B cell (primary cell): ENCODE measurements around the gene FBXO34. TPM values are rescaled to one million over a fixed set of nuclear protein-coding genes. Genes with fewer than 3 reads are reported as not detected.

Experiments used
- ATAC-seq: fragments of 200-7000 bp; cut with Tn5 transposase; one replicate; pipeline ENCODE4 v1.10.0; 2021; ENCODE audit warnings: low read depth, mild to moderate bottlenecking, moderate number of reproducible peaks, moderate library complexity
- CTCF ChIA-PET: fragments of 350-600 bp; sonication (Branson Sonifier 250); formaldehyde crosslinking; loops from one replicate; lab custom pipeline; 2021; ENCODE audit warnings: antibody characterized with exemption, inconsistent platforms; lab: Charles Lee
- POLR2A ChIA-PET: fragments of 350-600 bp; sonication (Branson Sonifier 250); formaldehyde crosslinking; loops from one replicate; lab custom pipeline; 2021; ENCODE audit warnings: antibody characterized with exemption; lab: Charles Lee
- DNase-seq: peaks from one replicate; pipeline ENCODE4 v3.0.0; 2013
- H2AFZ ChIP-seq: 2 replicates; pipeline ENCODE4 v1.6.1; 2012; ENCODE audit warnings: mild to moderate bottlenecking, low read depth, low read length; ENCODE audit not compliant: insufficient read depth, poor library complexity, severe bottlenecking
- H3K27ac ChIP-seq, 2 donors: 1 replicate in 1 of 2; 2 replicates in 1 of 2; pipeline ENCODE4 v1.5.1; 2012 to 2013; ENCODE audit warnings: low read length in 2 of 2, mild to moderate bottlenecking in 2 of 2, moderate library complexity in 1 of 2
- H3K27me3 ChIP-seq, 4 experiments: fragments of 200-600 bp in 1 of 4; sonication (generic) in 1 of 4; replicated peaks in 1 of 4; 1 replicate in 2 of 4; 2 replicates in 2 of 4; pipeline versions ENCODE4 v1.6.1 to v1.7.0; 2013 to 2016; ENCODE audit warnings: low read length in 3 of 4, mild to moderate bottlenecking in 2 of 4, mixed read lengths in 1 of 4, moderate library complexity in 1 of 4; ENCODE audit not compliant: insufficient read depth in 4 of 4, control insufficient read depth in 3 of 4; ENCODE audit errors: control extremely low read depth in 1 of 4
- H3K36me3 ChIP-seq, 2 experiments: replicated peaks in 1 of 2; 1 replicate in 1 of 2; 2 replicates in 1 of 2; pipeline versions ENCODE4 v1.6.1 to v1.7.1; 2013; ENCODE audit warnings: low read length in 1 of 2; ENCODE audit not compliant: insufficient read depth in 2 of 2, control insufficient read depth in 1 of 2; ENCODE audit errors: control extremely low read depth in 1 of 2, extremely low read depth in 1 of 2
- H3K4me1 ChIP-seq, 2 donors: fragments of 200-600 bp in 1 of 2; sonication (generic) in 1 of 2; 1 replicate in 1 of 2; 2 replicates in 1 of 2; pipeline versions ENCODE4 v1.5.1 to v1.6.1; 2013 to 2017; ENCODE audit warnings: low read length in 2 of 2; ENCODE audit not compliant: control insufficient read depth in 2 of 2, insufficient read depth in 2 of 2
- H3K4me2 ChIP-seq: replicated peaks from 2 replicates; pipeline ENCODE3; 2012; ENCODE audit warnings: mild to moderate bottlenecking, low read depth, low read length; ENCODE audit not compliant: poor library complexity, severe bottlenecking
- H3K4me3 ChIP-seq, 5 experiments: fragments of 200-600 bp in 1 of 5; sonication (generic) in 1 of 5; 1 replicate in 3 of 5; 2 replicates in 2 of 5; pipeline versions ENCODE4 v1.5.1 to v1.7.0; 2011 to 2016; ENCODE audit warnings: low read length in 4 of 5, mild to moderate bottlenecking in 4 of 5, low read depth in 2 of 5, control low read depth in 1 of 5, moderate library complexity in 1 of 5; ENCODE audit not compliant: insufficient read depth in 1 of 5; ENCODE audit errors: control extremely low read depth in 1 of 5, extremely low read depth in 1 of 5
- H3K79me2 ChIP-seq: fragments of 200-600 bp; sonication (generic); one replicate; pipeline ENCODE4 v1.6.0; 2016; ENCODE audit warnings: low read length; ENCODE audit not compliant: control insufficient read depth, insufficient read depth
- H3K9ac ChIP-seq: fragments of 200-600 bp; sonication (generic); 2 replicates; pipeline ENCODE4 v1.6.1; 2017; ENCODE audit warnings: mild to moderate bottlenecking, low read length, moderate library complexity
- H3K9me3 ChIP-seq, 3 donors: one replicate each; pipeline versions ENCODE4 v1.6.1 to v1.7.1; 2013; ENCODE audit warnings: low read length in 2 of 3; ENCODE audit not compliant: control insufficient read depth in 2 of 3, insufficient read depth in 1 of 3; ENCODE audit errors: control extremely low read depth in 1 of 3
- H4K20me1 ChIP-seq: 2 replicates; pipeline ENCODE4 v1.6.0; 2012; ENCODE audit warnings: mild to moderate bottlenecking, low read length; ENCODE audit not compliant: insufficient read depth, control insufficient read depth, poor library complexity, severe bottlenecking
- H3K27ac Mint-ChIP-seq: one replicate; pipeline ENCODE4 v1.8.0; 2021; ENCODE audit warnings: mixed read lengths
- H3K27me3 Mint-ChIP-seq: one replicate; pipeline ENCODE4 v1.8.0; 2021; ENCODE audit warnings: mixed read lengths
- H3K4me1 Mint-ChIP-seq: one replicate; pipeline ENCODE4 v1.8.0; 2021; ENCODE audit warnings: mixed read lengths
- H3K4me3 Mint-ChIP-seq: one replicate; pipeline ENCODE4 v1.8.0; 2021; ENCODE audit warnings: mixed read lengths
- H3K9me3 Mint-ChIP-seq: one replicate; pipeline ENCODE4 v1.8.0; 2022; ENCODE audit warnings: mixed read lengths; ENCODE audit not compliant: insufficient read depth
- CTCF ChIP-seq: fragments of 200-600 bp; IDR thresholded peaks from one replicate; pipeline ENCODE4 v1.8.0; 2022; ENCODE audit warnings: antibody characterized with exemption, mild to moderate bottlenecking
- EZH2 ChIP-seq: IDR thresholded peaks from 2 replicates; pipeline ENCODE4 v1.6.1; 2012; ENCODE audit warnings: borderline replicate concordance, low read depth, mild to moderate bottlenecking, moderate library complexity, low read length; ENCODE audit not compliant: insufficient read depth, poor library complexity, severe bottlenecking
- WGBS: methylation state at CpG from one replicate; pipeline ENCODE4 v1.1.5; 2013; ENCODE audit warnings: missing lambda C conversion rate; ENCODE audit not compliant: insufficient coverage; 5-methylcytosine and 5-hydroxymethylcytosine counted together
- intact Hi-C: fragments of 100-400 bp; cut with micrococcal nuclease; formaldehyde crosslinking; loops from one replicate; pipeline ENCODE4 v1.10.0; 2022
- polyA plus RNA-seq: library from polyadenylated mRNA; depleted of rRNA; stranded (reverse); fragments of >200 nt; gene quantifications from 2 replicates; pipeline ENCODE4 v1.2.3, GENCODE V29; 2012
- total RNA-seq, 2 donors: library from RNA; stranded (reverse); fragments of 120-200 nt in 1 of 2; gene quantifications; 1 replicate in 1 of 2; 2 replicates in 1 of 2; pipeline versions ENCODE4 v1.2.3 to v1.2.4, GENCODE V29; 2013 to 2022

FBXO34 gene
- total and polyA plus RNA-seq, 2 donors (not counting 1 experiment from before 2014, with no cell fraction given), result 8.1 to 27.5 TPM

DNA sequence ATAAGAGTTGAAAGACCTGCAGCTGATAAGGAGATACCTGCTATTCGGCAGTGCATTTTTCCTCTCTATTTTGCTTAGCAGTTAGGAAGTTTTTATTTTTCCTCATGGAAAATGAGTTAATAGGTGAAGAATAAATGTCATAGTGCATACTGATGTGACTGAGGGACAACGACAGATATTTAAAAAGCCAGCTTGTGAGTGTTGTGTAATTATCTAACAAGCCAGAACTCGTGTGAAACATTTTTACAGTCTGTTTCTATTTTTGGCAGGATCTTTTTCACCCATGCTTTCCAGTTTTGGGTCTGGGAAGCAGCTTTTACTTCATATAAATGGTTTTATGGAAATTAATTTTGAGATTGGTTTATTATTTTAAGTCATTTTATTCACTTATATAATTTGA is 2.9 kb downstream of the FBXO34 start:
- H3K4me1 ChIP-seq, result peaks cover 32% of the 10 kb centered on the region in 2 donors
- TF ChIP-seq CTCF (no peak), EZH2 (no peak)
- H3K36me3 ChIP-seq, result no peaks in the 10 kb centered on the region
- intact Hi-C loops, result loop anchor here (5.0 kb wide), 3 partner anchors 832 to 1303 kb away; partner anchors contain the start of genes CNIH1, PELI2 and TMEM260
- no peaks in the 10 kb centered on the region for H3K9me3 Mint-ChIP-seq
- peaks cover 56% of the 10 kb centered on the region for H3K4me1 Mint-ChIP-seq
- no peak overlapping the region for H3K4me2 ChIP-seq
- CTCF ChIA-PET, result no interaction called here
- no peak overlapping the region for H3K4me3 ChIP-seq
- 68% methylated on average over 3 of the region's 3 CpGs for WGBS
- POLR2A ChIA-PET, result no interaction called here
- H3K79me2 ChIP-seq, result peaks cover 73% of the 10 kb centered on the region
- DNase-seq (no peak), ATAC-seq (no peak)
- H4K20me1 ChIP-seq, result peaks cover 8% of the 10 kb centered on the region
- no peak overlapping the region for H3K4me3 Mint-ChIP-seq
- H3K27ac ChIP-seq, result no peak overlapping the region
- H3K27me3 Mint-ChIP-seq, result no peaks in the 10 kb centered on the region
- H3K27me3 ChIP-seq, result no peaks in the 10 kb centered on the region
- peak overlapping the region; percentile 37 for H3K27ac Mint-ChIP-seq
- no peaks in the 10 kb centered on the region for H3K9me3 ChIP-seq
- no peak overlapping the region for H2AFZ ChIP-seq
- H3K9ac ChIP-seq, result no peak overlapping the region

DNA sequence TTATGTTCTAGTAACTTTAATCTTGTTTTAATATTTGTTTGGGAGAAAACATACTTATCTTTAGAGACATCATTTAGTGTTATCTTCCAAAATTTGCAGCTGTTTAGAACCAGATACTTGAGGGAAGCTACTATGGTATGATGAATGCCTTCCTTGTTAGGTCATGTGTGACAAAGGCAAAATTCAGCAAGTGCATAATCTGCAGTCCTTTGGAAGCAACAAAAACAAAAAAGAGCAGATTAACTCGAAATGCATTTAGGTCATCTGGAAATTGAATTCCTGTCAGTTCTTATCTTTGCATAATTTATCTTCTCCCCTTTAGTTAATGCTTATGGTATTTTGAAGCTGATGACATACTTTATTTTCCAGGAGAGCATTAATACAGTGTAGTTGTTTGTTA is 3.5 kb downstream of the FBXO34 start:
- whole genome bisulfite sequencing, result no CpG with 5 or more reads among the region's 1 CpG

More for the DNA sequence above, 3.5 kb downstream of the FBXO34 start:
- H3K36me3 ChIP-seq, result peaks cover 0 to 1% of the 10 kb centered on the region in 2 experiments
- H3K27me3 ChIP-seq, result no peaks in the 10 kb centered on the region
- peaks cover 79% of the 10 kb centered on the region for H3K79me2 ChIP-seq
- peaks cover 13% of the 10 kb centered on the region for H4K20me1 ChIP-seq
- H3K27ac Mint-ChIP-seq, result no peak overlapping the region
- CTCF ChIA-PET, result interaction anchor here (1.1 kb wide), 1 partner anchor 80 kb away, joined by 3 read pairs; no protein-coding TSS in a partner anchor
- no peak overlapping the region for H3K27ac ChIP-seq
- no peak overlapping the region for H3K4me2 ChIP-seq
- no peak overlapping the region for H3K9ac ChIP-seq
- DNase-seq (no peak), ATAC-seq (no peak)
- H3K9me3 Mint-ChIP-seq, result no peaks in the 10 kb centered on the region
- H3K4me3 Mint-ChIP-seq, result no peak overlapping the region
- peaks cover 62% of the 10 kb centered on the region for H3K4me1 Mint-ChIP-seq
- POLR2A ChIA-PET, result no interaction called here
- H2AFZ ChIP-seq, result no peak overlapping the region
- H3K9me3 ChIP-seq, result no peaks in the 10 kb centered on the region
- H3K4me3 ChIP-seq, result no peak overlapping the region
- H3K27me3 Mint-ChIP-seq, result no peaks in the 10 kb centered on the region
- peaks cover 32% of the 10 kb centered on the region in 2 donors for H3K4me1 ChIP-seq
- intact Hi-C loops, result loop anchor here (5.0 kb wide), 3 partner anchors 832 to 1303 kb away; partner anchors contain the start of genes CNIH1, PELI2 and TMEM260
- TF ChIP-seq CTCF (no peak), EZH2 (no peak)
